ENCODE data around the gene OR51D1.

The OR51D1 gene

GRCh38 chr11:4642043-4642442 lies 4.8 kb downstream of the OR51D1 start:
- H3K36me3 ChIP-seq (ENCODE audit: insufficient read depth, low read length) = no peaks in the 10 kb centered on the region
- TF ChIP-seq EZH2 (IDR thresholded peaks at IDR 0.05; ENCODE audit: borderline replicate concordance, low read depth, low read length, severe bottlenecking) = no peak
- TF ChIP-seq CTCF (IDR thresholded peaks at IDR 0.05; ENCODE audit: borderline replicate concordance, extremely low read depth, low read length, poor library complexity, severe bottlenecking) = no peak
- no peaks in the 10 kb centered on the region for H3K79me2 ChIP-seq (ENCODE audit: insufficient read depth, low read length)
- DNase-seq = no peak
- H3K27ac ChIP-seq (ENCODE audit: low read length) = no peak overlapping the region
- H3K27me3 ChIP-seq (ENCODE audit: insufficient read depth, low read length, poor library complexity) = peaks cover 15% of the 10 kb centered on the region
- no peaks in the 10 kb centered on the region for H3K4me1 ChIP-seq (ENCODE audit: insufficient read depth, low read length)
- no peak for ATAC-seq (ENCODE audit: insufficient read depth, low read depth)
- H3K9ac ChIP-seq (ENCODE audit: low read depth, low read length) = no peak overlapping the region
- no peak overlapping the region for H3K4me2 ChIP-seq (ENCODE audit: insufficient read depth, low read length)
- H4K20me1 ChIP-seq (ENCODE audit: insufficient read depth, low read length) = no peaks in the 10 kb centered on the region
- no peak overlapping the region for H3K4me3 ChIP-seq (ENCODE audit: low read depth in 1 of 2, low read length in 2 of 2)
- no peaks in the 10 kb centered on the region for H3K9me3 ChIP-seq (ENCODE audit: insufficient read depth, low read length, severe bottlenecking)
- H2AFZ ChIP-seq (ENCODE audit: low read depth, low read length) = no peak overlapping the region

- TF ChIP-seq EZH2 (IDR thresholded peaks at IDR 0.05; ENCODE audit: borderline replicate concordance, low read depth, low read length, severe bottlenecking) (no peak), CTCF (IDR thresholded peaks at IDR 0.05; ENCODE audit: borderline replicate concordance, extremely low read depth, low read length, poor library complexity, severe bottlenecking) (no peak)
- Histone ChIP-seq H3K4me2 (ENCODE audit: insufficient read depth, low read length) (no peak overlapping the region), H3K36me3 (ENCODE audit: insufficient read depth, low read length) (no peaks in the 10 kb centered on the region), H3K27me3 (ENCODE audit: insufficient read depth, low read length, poor library complexity) (peaks cover 15% of the 10 kb centered on the region), H3K9ac (ENCODE audit: low read depth, low read length) (no peak overlapping the region), H3K4me3 (ENCODE audit: low read depth in 1 of 2, low read length in 2 of 2) (no peak overlapping the region), H4K20me1 (ENCODE audit: insufficient read depth, low read length) (no peaks in the 10 kb centered on the region), H3K27ac (ENCODE audit: low read length) (no peak overlapping the region), H3K79me2 (ENCODE audit: insufficient read depth, low read length) (no peaks in the 10 kb centered on the region), H3K4me1 (ENCODE audit: insufficient read depth, low read length) (no peaks in the 10 kb centered on the region), H3K9me3 (ENCODE audit: insufficient read depth, low read length, severe bottlenecking) (no peaks in the 10 kb centered on the region), H2AFZ (ENCODE audit: low read depth, low read length) (no peak overlapping the region)
- ATAC-seq (ENCODE audit: insufficient read depth, low read depth) (no peak), DNase-seq (no peak)
Measured at GRCh38 chr11:4643076-4643475, 5.8 kb downstream of the OR51D1 start.

- TF ChIP-seq CTCF (IDR thresholded peaks at IDR 0.05; ENCODE audit: borderline replicate concordance, extremely low read depth, low read length, poor library complexity, severe bottlenecking) (no peak), EZH2 (IDR thresholded peaks at IDR 0.05; ENCODE audit: borderline replicate concordance, low read depth, low read length, severe bottlenecking) (no peak)
- H3K9me3 ChIP-seq (ENCODE audit: insufficient read depth, low read length, severe bottlenecking) = no peaks in the 10 kb centered on the region
- no peak for ATAC-seq (ENCODE audit: insufficient read depth, low read depth)
- no peak within 1 kb of the TSS for H3K4me3 ChIP-seq (ENCODE audit: low read depth in 1 of 2, low read length in 2 of 2)
- no peak within 1 kb of the TSS for H3K4me2 ChIP-seq (ENCODE audit: insufficient read depth, low read length)
- no peak within 1 kb of the TSS for H3K9ac ChIP-seq (ENCODE audit: low read depth, low read length)
- no peak for DNase-seq
- no peak within 1 kb of the TSS for H3K27ac ChIP-seq (ENCODE audit: low read length)
- no peak within 1 kb of the TSS for H2AFZ ChIP-seq (ENCODE audit: low read depth, low read length)
- no peaks in the 10 kb centered on the region for H3K4me1 ChIP-seq (ENCODE audit: insufficient read depth, low read length)
- H4K20me1 ChIP-seq (ENCODE audit: insufficient read depth, low read length) = no peaks in the 10 kb centered on the region
- H3K79me2 ChIP-seq (ENCODE audit: insufficient read depth, low read length) = no peaks in the 10 kb centered on the region
- peaks cover 15% of the 10 kb centered on the region for H3K27me3 ChIP-seq (ENCODE audit: insufficient read depth, low read length, poor library complexity)
- no peaks in the 10 kb centered on the region for H3K36me3 ChIP-seq (ENCODE audit: insufficient read depth, low read length)
Measured at GRCh38 chr11:4643682-4644081, 6.4 kb downstream of the OR51D1 start, which contains the start of gene OR51E1. Gene OR51E1 (plus strand): TSS chr11:4643982. CDS start chr11:4652527, 8,545 bp downstream.

GRCh38 chr11:4644233-4644632 lies 7.0 kb downstream of the OR51D1 start:
- no peak overlapping the region for H3K9ac ChIP-seq (ENCODE audit: low read depth, low read length)
- no peak overlapping the region for H2AFZ ChIP-seq (ENCODE audit: low read depth, low read length)
- H3K4me1 ChIP-seq (ENCODE audit: insufficient read depth, low read length) = no peaks in the 10 kb centered on the region
- peaks cover 15% of the 10 kb centered on the region for H3K27me3 ChIP-seq (ENCODE audit: insufficient read depth, low read length, poor library complexity)
- H3K4me3 ChIP-seq (ENCODE audit: low read depth in 1 of 2, low read length in 2 of 2) = no peak overlapping the region
- H3K9me3 ChIP-seq (ENCODE audit: insufficient read depth, low read length, severe bottlenecking) = no peaks in the 10 kb centered on the region
- no peak overlapping the region for H3K27ac ChIP-seq (ENCODE audit: low read length)
- no peak for TF ChIP-seq EZH2 (IDR thresholded peaks at IDR 0.05; ENCODE audit: borderline replicate concordance, low read depth, low read length, severe bottlenecking)
- no peak for TF ChIP-seq CTCF (IDR thresholded peaks at IDR 0.05; ENCODE audit: borderline replicate concordance, extremely low read depth, low read length, poor library complexity, severe bottlenecking)
- DNase-seq (no peak), ATAC-seq (ENCODE audit: insufficient read depth, low read depth) (no peak)
- H4K20me1 ChIP-seq (ENCODE audit: insufficient read depth, low read length) = no peaks in the 10 kb centered on the region
- H3K79me2 ChIP-seq (ENCODE audit: insufficient read depth, low read length) = no peaks in the 10 kb centered on the region
- H3K36me3 ChIP-seq (ENCODE audit: insufficient read depth, low read length) = no peaks in the 10 kb centered on the region
- H3K4me2 ChIP-seq (ENCODE audit: insufficient read depth, low read length) = no peak overlapping the region

Data from DND-41 (cell line).